ENCODE measurements around the gene ACOT7. TPM values are rescaled to one million over a fixed set of nuclear protein-coding genes. Genes with fewer than 3 reads are reported as not detected.
A peak's percentile ranks its signal among the peaks of the same experiment; 100 is the strongest.

The ACOT7 gene
- total RNA-seq, 1 experiment from 2014 or later: 151 TPM

GRCh38 chr1:6245086-6245868 is 148.3 kb downstream of the ACOT7 start (continued):
- TF ChIP-seq AR (CRISPR knock-in tag; IDR thresholded peaks at IDR 0.05) (no peak), NFYB (CRISPR knock-in tag; conservative IDR thresholded peaks at IDR 0.05; ENCODE audit: low read depth) (peak; percentile 51; the same call in 1 of the 2 replicates), ZSCAN18 (CRISPR knock-in tag; IDR thresholded peaks at IDR 0.05) (no peak), MAX (CRISPR knock-in tag; IDR thresholded peaks at IDR 0.05) (peak; percentile 73; the same call in 1 of the 2 replicates), E2F4 (CRISPR knock-in tag; IDR thresholded peaks at IDR 0.05; ENCODE audit: borderline replicate concordance, low read depth) (peak; percentile 91), ATF3 (CRISPR knock-in tag; conservative IDR thresholded peaks at IDR 0.05) (peak; percentile 39; the same call in 1 of the 2 replicates), AFF4 (CRISPR knock-in tag; IDR thresholded peaks at IDR 0.05; ENCODE audit: borderline replicate concordance) (peak; percentile 81; the same call in 1 of the 2 replicates), KAT7 (CRISPR knock-in tag; IDR thresholded peaks at IDR 0.05; ENCODE audit: borderline replicate concordance) (peak; percentile 81; the same call in 1 of the 2 replicates), NFE2L1 (CRISPR knock-in tag; IDR thresholded peaks at IDR 0.05) (peak; percentile 94), MYBL2 (CRISPR knock-in tag; IDR thresholded peaks at IDR 0.05) (peak; percentile 93), GRHL2 (CRISPR knock-in tag; IDR thresholded peaks at IDR 0.05; ENCODE audit: insufficient replicate concordance, severe bottlenecking) (no peak), E2F1 (CRISPR knock-in tag; IDR thresholded peaks at IDR 0.05) (peak; percentile 92), NFATC4 (CRISPR knock-in tag; IDR thresholded peaks at IDR 0.05) (no peak), CREB1 (CRISPR knock-in tag; IDR thresholded peaks at IDR 0.05) (peak; percentile 94), ATF1 (CRISPR knock-in tag; IDR thresholded peaks at IDR 0.05) (peak; percentile 68; the same call in 1 of the 2 replicates), ZBTB43 (CRISPR knock-in tag; IDR thresholded peaks at IDR 0.05) (peak; percentile 96), RORB (CRISPR knock-in tag; IDR thresholded peaks at IDR 0.05) (no peak), FOXP1 (CRISPR knock-in tag; IDR thresholded peaks at IDR 0.05; ENCODE audit: borderline replicate concordance) (peak; percentile 99), CBFB (CRISPR knock-in tag; IDR thresholded peaks at IDR 0.05; ENCODE audit: low read depth) (no peak; the same call in 1 of the 2 replicates), IRF2 (CRISPR knock-in tag; IDR thresholded peaks at IDR 0.05; ENCODE audit: borderline replicate concordance, low read depth) (peak; percentile 60; the same call in 1 of the 2 replicates), TCF7 (CRISPR knock-in tag; IDR thresholded peaks at IDR 0.05; ENCODE audit: low read depth) (peak; percentile 97), PREB (CRISPR knock-in tag; IDR thresholded peaks at IDR 0.05; ENCODE audit: borderline replicate concordance) (peak; percentile 94), TP53 (CRISPR knock-in tag; IDR thresholded peaks at IDR 0.05) (peak; percentile 97; the same call in 1 of the 2 replicates), SP1 (CRISPR knock-in tag; conservative IDR thresholded peaks at IDR 0.05) (peak; percentile 85)
